Common myeloid progenitor, CD34-positive (primary cell): ENCODE results near the gene PITPNC1.

Experiments
- CTCF ChIA-PET: fragments of 350-600 bp; sonication (Branson Sonifier 250); formaldehyde crosslinking; loops from one replicate; lab custom pipeline; 2021; ENCODE audit warnings: antibody characterized with exemption; lab: Charles Lee
- POLR2A ChIA-PET: fragments of 350-600 bp; sonication (Branson Sonifier 250); formaldehyde crosslinking; loops from one replicate; lab custom pipeline; 2021; ENCODE audit warnings: antibody characterized with exemption; lab: Charles Lee
- DNase-seq, 3 donors: peaks; one replicate each; pipeline versions ENCODE4 v3.0.0 to v3.0.0-alpha.2; 2013
- H3K27ac ChIP-seq, 2 experiments: 1 replicate in 1 of 2; 2 replicates in 1 of 2; pipeline ENCODE4 v1.7.0; 2013; ENCODE audit warnings: inconsistent platforms in 2 of 2, low read length in 2 of 2, mild to moderate bottlenecking in 2 of 2, low read depth in 1 of 2, moderate library complexity in 1 of 2; ENCODE audit not compliant: severe bottlenecking in 2 of 2, insufficient read depth in 1 of 2, poor library complexity in 1 of 2
- H3K27me3 ChIP-seq, 5 experiments: replicated peaks in 2 of 5; 1 replicate in 3 of 5; 2 replicates in 2 of 5; pipeline versions ENCODE4 v1.6.1 to v1.7.0; 2013; ENCODE audit warnings: low read length in 4 of 5, mild to moderate bottlenecking in 2 of 5, moderate library complexity in 2 of 5, inconsistent platforms in 1 of 5; ENCODE audit not compliant: insufficient read depth in 5 of 5, control insufficient read depth in 4 of 5
- H3K36me3 ChIP-seq, 4 experiments: 1 replicate in 2 of 4; 2 replicates in 2 of 4; pipeline versions ENCODE4 v1.6.1 to v1.7.0; 2013; ENCODE audit warnings: low read length in 3 of 4, control low read depth in 1 of 4, mild to moderate bottlenecking in 1 of 4; ENCODE audit not compliant: control insufficient read depth in 4 of 4, insufficient read depth in 4 of 4
- H3K4me1 ChIP-seq, 4 experiments: 1 replicate in 3 of 4; 2 replicates in 1 of 4; pipeline versions ENCODE4 v1.6.1 to v1.7.1; 2013; ENCODE audit warnings: low read length in 3 of 4, mild to moderate bottlenecking in 3 of 4, control low read depth in 1 of 4, inconsistent platforms in 1 of 4, moderate library complexity in 1 of 4; ENCODE audit not compliant: control insufficient read depth in 4 of 4, insufficient read depth in 4 of 4; ENCODE audit errors: control extremely low read depth in 1 of 4
- H3K4me3 ChIP-seq, 7 experiments: 1 replicate in 4 of 7; 2 replicates in 3 of 7; pipeline versions ENCODE4 v1.5.1 to v1.7.0; 2013; ENCODE audit warnings: mild to moderate bottlenecking in 7 of 7, low read length in 6 of 7, moderate library complexity in 6 of 7, inconsistent platforms in 2 of 7, low read depth in 2 of 7, control low read depth in 1 of 7; ENCODE audit not compliant: insufficient read depth in 4 of 7, control insufficient read depth in 1 of 7; ENCODE audit errors: extremely low read depth in 1 of 7
- H3K9me3 ChIP-seq, 5 experiments: 1 replicate in 4 of 5; 2 replicates in 1 of 5; pipeline versions ENCODE4 v1.6.1 to v1.7.1; 2013; ENCODE audit warnings: low read length in 4 of 5, mild to moderate bottlenecking in 2 of 5, inconsistent platforms in 1 of 5, low read depth in 1 of 5, moderate library complexity in 1 of 5; ENCODE audit not compliant: control insufficient read depth in 4 of 5, insufficient read depth in 2 of 5; ENCODE audit errors: control extremely low read depth in 1 of 5
- WGBS: methylation state at CpG from one replicate; pipeline ENCODE4 v1.1.5; 2013; ENCODE audit not compliant: insufficient coverage; 5-methylcytosine and 5-hydroxymethylcytosine counted together

Gene PITPNC1

GRCh38 chr17:67526700-67527099, 149.6 kb downstream of the PITPNC1 start:
- H3K4me3 ChIP-seq: no peak overlapping the region
- ChIA-PET CTCF (interaction anchor here (1.0 kb wide), 1 partner anchor 8 kb away, joined by 3 read pairs; no protein-coding TSS in a partner anchor), POLR2A (no interaction called here)
- no peaks in the 10 kb centered on the region for H3K36me3 ChIP-seq
- 100% methylated on average over 3 of the region's 4 CpGs for WGBS
- no peaks in the 10 kb centered on the region for H3K4me1 ChIP-seq
- DNase-seq: no peak
- no peaks in the 10 kb centered on the region for H3K27me3 ChIP-seq
- H3K9me3 ChIP-seq: no peaks in the 10 kb centered on the region
- no peak overlapping the region for H3K27ac ChIP-seq

- ChIA-PET POLR2A (no interaction called here), CTCF (interaction anchor here (0.5 kb wide), 1 partner anchor 219 kb away, joined by 3 read pairs; no protein-coding TSS in a partner anchor)
- Histone ChIP-seq H3K4me1 (no peaks in the 10 kb centered on the region), H3K27me3 (no peaks in the 10 kb centered on the region), H3K36me3 (peaks cover 0 to 2% (median 0%) of the 10 kb centered on the region in 4 experiments), H3K4me3 (no peak overlapping the region), H3K9me3 (no peaks in the 10 kb centered on the region), H3K27ac (no peak overlapping the region)
- 90% methylated on average over 19 of the region's 22 CpGs for WGBS
- no peak for DNase-seq
Observed at GRCh38 chr17:67528751-67529436, 151.8 kb downstream of the PITPNC1 start.

GRCh38 chr17:67531291-67531690, 154.2 kb downstream of the PITPNC1 start:
- no peak for DNase-seq
- no peak overlapping the region for H3K4me3 ChIP-seq
- CTCF ChIA-PET: no interaction called here

GRCh38 chr17:67532326-67532871, 155.3 kb downstream of the PITPNC1 start:
- ChIA-PET CTCF (no interaction called here), POLR2A (no interaction called here)
- no peak overlapping the region for H3K27ac ChIP-seq
- H3K36me3 ChIP-seq: peaks cover 0 to 10% (median 3%) of the 10 kb centered on the region in 4 experiments
- no peaks in the 10 kb centered on the region for H3K27me3 ChIP-seq
- DNase-seq: no peak
- WGBS: over 99% methylated on average over 10 of the region's 10 CpGs
- no peaks in the 10 kb centered on the region for H3K9me3 ChIP-seq
- no peaks in the 10 kb centered on the region for H3K4me1 ChIP-seq
- H3K4me3 ChIP-seq: no peak overlapping the region

More at GRCh38 chr17:67531291-67531690, 154.2 kb downstream of the PITPNC1 start:
- POLR2A ChIA-PET: no interaction called here
- Histone ChIP-seq H3K27me3 (no peaks in the 10 kb centered on the region), H3K9me3 (no peaks in the 10 kb centered on the region), H3K27ac (no peak overlapping the region), H3K4me1 (no peaks in the 10 kb centered on the region), H3K36me3 (peaks cover 0 to 5% (median 2%) of the 10 kb centered on the region in 4 experiments)
- 94% methylated on average over 12 of the region's 12 CpGs for WGBS

GRCh38 chr17:67534941-67535340, 157.9 kb downstream of the PITPNC1 start:
- peaks cover 0 to 10% (median 3%) of the 10 kb centered on the region in 4 experiments for H3K36me3 ChIP-seq
- H3K4me3 ChIP-seq: no peak overlapping the region
- H3K27me3 ChIP-seq: no peaks in the 10 kb centered on the region
- no peak overlapping the region for H3K27ac ChIP-seq
- POLR2A ChIA-PET: interaction anchor here (0.6 kb wide), 1 partner anchor 65 kb away, joined by 3 read pairs; no protein-coding TSS in a partner anchor
- H3K4me1 ChIP-seq: no peaks in the 10 kb centered on the region
- no peak for DNase-seq
- H3K9me3 ChIP-seq: no peaks in the 10 kb centered on the region
- CTCF ChIA-PET: no interaction called here
- WGBS: 100% methylated on average over 2 of the region's 3 CpGs

GRCh38 chr17:67542219-67543114, 165.4 kb downstream of the PITPNC1 start:
- H3K36me3 ChIP-seq: peaks cover 0 to 2% (median 0%) of the 10 kb centered on the region in 4 experiments
- no peaks in the 10 kb centered on the region for H3K27me3 ChIP-seq
- H3K9me3 ChIP-seq: no peaks in the 10 kb centered on the region
- ChIA-PET CTCF (no interaction called here), POLR2A (no interaction called here)
- no peak overlapping the region for H3K4me3 ChIP-seq
- over 99% methylated on average over 8 of the region's 11 CpGs for WGBS
- DNase-seq: no peak
- H3K4me1 ChIP-seq: no peaks in the 10 kb centered on the region
- H3K27ac ChIP-seq: no peak overlapping the region
